SU-DHL-6 (cell line): ENCODE results near the gene SPATA16.

ENCODE experiments used
- CTCF ChIP-seq: fragments of 200-600 bp; sonication (generic); IDR thresholded peaks from one replicate; pipeline ENCODE4 v1.5.1; 2017; ENCODE audit warnings: antibody characterized with exemption, mild to moderate bottlenecking, low read length, moderate library complexity; ENCODE audit not compliant: insufficient read depth, poor library complexity, severe bottlenecking
- EZH2phosphoT487 ChIP-seq: fragments of 200-600 bp; sonication (generic), shearing (Covaris generic); conservative IDR thresholded peaks from 2 replicates; pipeline ENCODE4 v1.6.1; 2018; ENCODE audit warnings: mild to moderate bottlenecking, antibody characterized with exemption, low read length, moderate library complexity, mixed read lengths

- TF ChIP-seq CTCF = no peak
- no peak for TF ChIP-seq EZH2phosphoT487
Measured at GRCh38 chr3:172915911-172916514, 225.0 kb downstream of the SPATA16 start.
